ENCODE data around the gene RIN3. TPM values are rescaled to one million over a fixed set of nuclear protein-coding genes. Genes with fewer than 3 reads are reported as not detected.

Gene RIN3
- total and polyA plus RNA-seq, 7 donors = 6.0 to 31.8 (median 15.3) TPM

GRCh38 chr14:92698393-92698792 lies 184.8 kb downstream of the RIN3 start:
- peaks cover 0 to 14% (median 11%) of the 10 kb centered on the region in 4 donors for H3K4me1 ChIP-seq
- DNase-seq = no peak
- H3K27me3 ChIP-seq = no peaks in the 10 kb centered on the region
- no peak for TF ChIP-seq EP300 (IDR thresholded peaks at IDR 0.05)
- no peak for TF ChIP-seq CTCF (IDR thresholded peaks at IDR 0.05)
- TF ChIP-seq POLR2AphosphoS5 (IDR thresholded peaks at IDR 0.05) = no peak
- TF ChIP-seq POLR2A (IDR thresholded peaks at IDR 0.05) = no peak
- H3K27ac ChIP-seq = no peak overlapping the region
- H3K4me3 ChIP-seq = no peak overlapping the region
- intact Hi-C loops (cut with DNase I) = no loop called here
- H3K36me3 ChIP-seq = peaks cover 0 to 9% (median 2%) of the 10 kb centered on the region in 4 donors
- no peaks in the 10 kb centered on the region for H3K9me3 ChIP-seq

- Histone ChIP-seq H3K4me3 (no peak overlapping the region), H3K4me1 (no peaks in the 10 kb centered on the region), H3K9me3 (no peaks in the 10 kb centered on the region), H3K27me3 (no peaks in the 10 kb centered on the region), H3K36me3 (peaks cover 12 to 43% (median 15%) of the 10 kb centered on the region in 4 donors), H3K27ac (no peak overlapping the region)
- intact Hi-C loops (cut with DNase I) = no loop called here
- WGBS, 2 donors = 93 to 95% methylated on average over 10 of the region's 10 CpGs
- no peak for TF ChIP-seq POLR2A (IDR thresholded peaks at IDR 0.05)
- no peak for TF ChIP-seq EP300 (IDR thresholded peaks at IDR 0.05)
- TF ChIP-seq CTCF (IDR thresholded peaks at IDR 0.05) = no peak
- no peak for TF ChIP-seq POLR2AphosphoS5 (IDR thresholded peaks at IDR 0.05)
- no peak for DNase-seq
These were observed 188.2 kb downstream of the RIN3 start for GRCh38 chr14:92701826-92702225.

- 80 to 89% methylated on average over 9 of the region's 9 CpGs for WGBS, 2 donors
- Histone ChIP-seq H3K27ac (no peak overlapping the region), H3K36me3 (peaks cover 12 to 49% (median 15%) of the 10 kb centered on the region in 4 donors), H3K9me3 (no peaks in the 10 kb centered on the region), H3K27me3 (no peaks in the 10 kb centered on the region), H3K4me1 (no peaks in the 10 kb centered on the region), H3K4me3 (no peak overlapping the region)
- DNase-seq = no peak
- intact Hi-C loops (cut with DNase I) = no loop called here
- TF ChIP-seq EP300 (IDR thresholded peaks at IDR 0.05) (no peak), CTCF (IDR thresholded peaks at IDR 0.05) (no peak), POLR2A (IDR thresholded peaks at IDR 0.05) (no peak), POLR2AphosphoS5 (IDR thresholded peaks at IDR 0.05) (no peak)
These were observed 188.9 kb downstream of the RIN3 start for GRCh38 chr14:92702441-92702918.

GRCh38 chr14:92703516-92703915 lies 189.9 kb downstream of the RIN3 start:
- Histone ChIP-seq H3K36me3 (peaks cover 12 to 54% (median 15%) of the 10 kb centered on the region in 4 donors), H3K9me3 (no peaks in the 10 kb centered on the region), H3K27ac (peak overlapping the region in 1 of 4 donors; percentile 23), H3K4me3 (no peak overlapping the region), H3K27me3 (no peaks in the 10 kb centered on the region), H3K4me1 (no peaks in the 10 kb centered on the region)
- TF ChIP-seq POLR2A (IDR thresholded peaks at IDR 0.05) (no peak), POLR2AphosphoS5 (IDR thresholded peaks at IDR 0.05) (no peak)
- intact Hi-C loops (cut with DNase I) = no loop called here
- WGBS, 2 donors = 93 to 96% methylated on average over 10 of the region's 10 CpGs
- no peak for DNase-seq

- H3K36me3 ChIP-seq = peaks cover 12 to 59% (median 18%) of the 10 kb centered on the region in 4 donors
These were observed 190.6 kb downstream of the RIN3 start for GRCh38 chr14:92704036-92704804.

More at GRCh38 chr14:92704036-92704804, 190.6 kb downstream of the RIN3 start:
- Histone ChIP-seq H3K4me1 (no peaks in the 10 kb centered on the region), H3K27ac (peak overlapping the region in 1 of 4 donors; percentile 23), H3K27me3 (no peaks in the 10 kb centered on the region), H3K4me3 (no peak overlapping the region), H3K9me3 (no peaks in the 10 kb centered on the region)
- no peak for TF ChIP-seq CTCF (IDR thresholded peaks at IDR 0.05)
- no peak for TF ChIP-seq EP300 (IDR thresholded peaks at IDR 0.05)
- no peak for TF ChIP-seq POLR2A (IDR thresholded peaks at IDR 0.05)
- peak in 1 of 4 donors; percentile 12 for TF ChIP-seq POLR2AphosphoS5 (IDR thresholded peaks at IDR 0.05)
- no peak for DNase-seq
- intact Hi-C loops (cut with DNase I) = no loop called here
- WGBS, 2 donors = 70 to 85% methylated on average over 23 of the region's 23 CpGs
